HG02852 (cell line): ENCODE results near the gene RRP1.

Experiments
- ATAC-seq: cut with Tn5 transposase; IDR thresholded peaks from one replicate; pipeline ENCODE4 v1.9.1; 2021; ENCODE audit warnings: mild to moderate bottlenecking, moderate library complexity; ENCODE audit not compliant: unreplicated experiment

The RRP1 gene

GRCh38 chr21:43758111-43758641, 31.2 kb upstream of the RRP1 start:
- ATAC-seq = no peak

- ATAC-seq = no peak
Measured at GRCh38 chr21:43758811-43759210, 30.6 kb upstream of the RRP1 start.

- no peak for ATAC-seq
Measured at GRCh38 chr21:43759651-43760050, 29.7 kb upstream of the RRP1 start.

GRCh38 chr21:43760391-43760958, 28.9 kb upstream of the RRP1 start:
- no peak for ATAC-seq

GRCh38 chr21:43761886-43762285, 27.5 kb upstream of the RRP1 start:
- no peak for ATAC-seq

GRCh38 chr21:43762303-43763128, 26.9 kb upstream of the RRP1 start:
- ATAC-seq = no peak

GRCh38 chr21:43763901-43764523, 25.4 kb upstream of the RRP1 start:
- ATAC-seq = no peak

- ATAC-seq = no peak
Measured at GRCh38 chr21:43764576-43765495, 24.5 kb upstream of the RRP1 start.

GRCh38 chr21:43766734-43767497, 22.5 kb upstream of the RRP1 start:
- ATAC-seq = no peak

- no peak for ATAC-seq
Measured at GRCh38 chr21:43767498-43767983, 21.8 kb upstream of the RRP1 start.

- no peak for ATAC-seq
Measured at GRCh38 chr21:43767984-43768867, 21.2 kb upstream of the RRP1 start.

GRCh38 chr21:43768868-43769167, 20.6 kb upstream of the RRP1 start:
- no peak for ATAC-seq

- no peak for ATAC-seq
Measured at GRCh38 chr21:43769325-43769958, 19.9 kb upstream of the RRP1 start.

- no peak for ATAC-seq
Measured at GRCh38 chr21:43770066-43770655, 19.2 kb upstream of the RRP1 start.

- ATAC-seq = no peak
Measured at GRCh38 chr21:43771199-43771675, 18.1 kb upstream of the RRP1 start.

- ATAC-seq = no peak
Measured at GRCh38 chr21:43771698-43772424, 17.5 kb upstream of the RRP1 start.

GRCh38 chr21:43772425-43772821, 17.0 kb upstream of the RRP1 start:
- ATAC-seq = no peak
